Activated B cell treated with CpG ODN at 0.5 μM for 24 hours (primary cell): Measurements from ENCODE around the gene ING5. TPM values are rescaled to one million over a fixed set of nuclear protein-coding genes. Genes with fewer than 3 reads are reported as not detected.

ENCODE experiments used
- ATAC-seq: fragments of 200-7000 bp; cut with Tn5 transposase; one replicate; pipeline ENCODE4 v1.10.0; 2021; ENCODE audit warnings: low read depth, mild to moderate bottlenecking, moderate library complexity
- CTCF ChIA-PET: fragments of 350-600 bp; sonication (Branson Sonifier 250); formaldehyde crosslinking; loops from one replicate; lab custom pipeline; 2021; ENCODE audit warnings: antibody characterized with exemption; lab: Charles Lee
- POLR2A ChIA-PET: fragments of 350-600 bp; sonication (Branson Sonifier 250); formaldehyde crosslinking; loops from one replicate; lab custom pipeline; 2021; ENCODE audit warnings: antibody characterized with exemption; lab: Charles Lee
- DNase-seq: peaks from one replicate; pipeline ENCODE4 v3.0.0; 2022
- H3K27ac Mint-ChIP-seq: one replicate; pipeline ENCODE4 v1.8.0; 2020; ENCODE audit warnings: mixed read lengths
- H3K27me3 Mint-ChIP-seq: one replicate; pipeline ENCODE4 v1.8.0; 2021; ENCODE audit warnings: mixed read lengths
- H3K36me3 Mint-ChIP-seq: one replicate; pipeline ENCODE4 v1.8.0; 2021; ENCODE audit warnings: low read depth, mixed read lengths
- H3K4me1 Mint-ChIP-seq: one replicate; pipeline ENCODE4 v1.8.0; 2021; ENCODE audit warnings: mixed read lengths
- H3K4me3 Mint-ChIP-seq: one replicate; pipeline ENCODE4 v1.8.0; 2020; ENCODE audit warnings: mild to moderate bottlenecking, mixed read lengths
- H3K9me3 Mint-ChIP-seq: one replicate; pipeline ENCODE4 v1.8.0; 2020; ENCODE audit warnings: mixed read lengths
- intact Hi-C: fragments of 100-400 bp; cut with micrococcal nuclease; formaldehyde crosslinking; loops from one replicate; pipeline ENCODE4 v1.15.1; 2024
- total RNA-seq: library from RNA; stranded (reverse); gene quantifications from 2 replicates; pipeline ENCODE4 v1.2.3, GENCODE V29; 2022
- TF ChIP-seq, protein P1 (sequence below): fragments of 200-600 bp; IDR thresholded peaks from one replicate; pipeline ENCODE4 v1.8.0; 2022; ENCODE audit warnings: antibody characterized with exemption, mild to moderate bottlenecking

The ING5 gene
- total RNA-seq, 1 donor from 2014 or later, result 61.1 TPM

DNA sequence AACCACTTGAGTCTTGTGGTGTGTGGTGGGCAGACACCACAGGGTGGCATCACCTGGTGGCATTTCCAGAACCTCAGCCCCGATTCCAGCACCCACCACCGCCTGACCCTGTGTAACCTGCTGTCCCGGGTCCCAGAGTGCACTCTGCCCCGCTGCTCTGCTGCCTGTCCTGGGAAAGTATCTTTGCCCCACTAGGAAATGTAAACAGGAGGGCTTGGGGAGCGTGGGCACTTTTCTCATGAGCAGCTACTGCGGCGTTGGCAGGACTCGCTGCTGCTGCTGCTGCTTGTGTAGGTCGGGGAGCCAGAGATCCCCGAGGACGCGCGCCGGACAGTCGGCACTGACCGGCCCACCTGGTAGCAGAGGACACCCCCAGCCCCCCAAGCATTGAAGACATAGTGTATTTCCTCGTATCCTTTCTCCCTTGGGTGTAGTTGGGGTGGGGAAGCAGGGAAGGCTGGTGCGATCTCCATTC, 28.6 kb upstream of the ING5 start:
- Mint-ChIP-seq H3K9me3 (no peaks in the 10 kb centered on the region), H3K36me3 (peaks cover 70% of the 10 kb centered on the region), H3K4me1 (no peaks in the 10 kb centered on the region), H3K4me3 (no peak overlapping the region), H3K27me3 (no peaks in the 10 kb centered on the region), H3K27ac (no peak overlapping the region)
- intact Hi-C loops, result no loop called here
- TF ChIP-seq, protein P1, sequence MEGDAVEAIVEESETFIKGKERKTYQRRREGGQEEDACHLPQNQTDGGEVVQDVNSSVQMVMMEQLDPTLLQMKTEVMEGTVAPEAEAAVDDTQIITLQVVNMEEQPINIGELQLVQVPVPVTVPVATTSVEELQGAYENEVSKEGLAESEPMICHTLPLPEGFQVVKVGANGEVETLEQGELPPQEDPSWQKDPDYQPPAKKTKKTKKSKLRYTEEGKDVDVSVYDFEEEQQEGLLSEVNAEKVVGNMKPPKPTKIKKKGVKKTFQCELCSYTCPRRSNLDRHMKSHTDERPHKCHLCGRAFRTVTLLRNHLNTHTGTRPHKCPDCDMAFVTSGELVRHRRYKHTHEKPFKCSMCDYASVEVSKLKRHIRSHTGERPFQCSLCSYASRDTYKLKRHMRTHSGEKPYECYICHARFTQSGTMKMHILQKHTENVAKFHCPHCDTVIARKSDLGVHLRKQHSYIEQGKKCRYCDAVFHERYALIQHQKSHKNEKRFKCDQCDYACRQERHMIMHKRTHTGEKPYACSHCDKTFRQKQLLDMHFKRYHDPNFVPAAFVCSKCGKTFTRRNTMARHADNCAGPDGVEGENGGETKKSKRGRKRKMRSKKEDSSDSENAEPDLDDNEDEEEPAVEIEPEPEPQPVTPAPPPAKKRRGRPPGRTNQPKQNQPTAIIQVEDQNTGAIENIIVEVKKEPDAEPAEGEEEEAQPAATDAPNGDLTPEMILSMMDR, result no peak
- ATAC-seq (no peak), DNase-seq (no peak)
- CTCF ChIA-PET, result no interaction called here
- POLR2A ChIA-PET, result no interaction called here

DNA sequence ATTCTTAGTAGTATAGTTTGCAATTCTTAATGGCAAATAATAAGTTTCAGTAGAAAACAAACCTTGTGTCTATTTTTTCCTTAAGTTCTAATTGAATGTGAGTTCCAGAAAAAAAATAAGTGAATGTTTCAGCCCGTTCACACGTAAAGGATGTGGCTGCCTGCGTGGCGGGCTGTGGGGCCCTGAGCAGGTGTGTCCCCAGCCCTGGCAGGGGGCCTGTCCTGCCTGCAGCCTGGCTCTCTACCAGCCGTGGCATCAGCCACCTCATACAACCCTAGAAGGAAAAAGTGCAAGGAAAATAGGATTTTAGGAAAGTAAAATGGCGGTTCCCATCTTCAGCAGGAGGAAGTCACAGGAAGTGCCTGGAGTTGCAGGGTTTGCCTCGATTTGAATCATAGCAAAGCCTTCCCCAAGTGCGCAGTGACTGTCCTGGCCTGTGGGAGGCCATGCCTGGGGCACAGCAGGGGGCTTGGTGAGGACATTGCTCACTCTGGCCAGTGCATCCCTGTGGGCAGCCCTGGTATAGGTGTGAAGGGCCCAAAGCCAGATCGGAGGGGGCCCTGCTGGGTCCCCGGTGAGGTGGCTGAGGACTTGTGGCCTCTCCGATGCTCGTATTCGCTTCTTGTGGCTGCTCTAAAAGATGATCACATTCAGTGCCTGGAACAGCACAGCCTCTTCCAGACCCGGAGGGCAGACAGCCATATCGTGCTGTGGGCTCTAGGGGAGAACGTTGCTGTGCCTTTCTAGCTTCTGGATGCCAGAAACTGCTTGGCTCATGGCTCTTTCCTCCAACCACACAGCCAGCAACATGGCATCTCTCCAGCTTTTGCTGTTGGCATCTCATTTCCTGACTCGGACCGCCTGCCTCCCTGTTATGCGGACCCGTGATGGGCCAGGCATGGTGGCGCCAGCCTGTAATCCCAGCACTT, 27.8 kb upstream of the ING5 start:
- CTCF ChIA-PET, result no interaction called here
- H3K27me3 Mint-ChIP-seq, result no peaks in the 10 kb centered on the region
- no peak for DNase-seq
- POLR2A ChIA-PET, result no interaction called here
- TF ChIP-seq, protein P1, result no peak
- H3K36me3 Mint-ChIP-seq, result peaks cover 66% of the 10 kb centered on the region
- no peak overlapping the region for H3K27ac Mint-ChIP-seq
- no peaks in the 10 kb centered on the region for H3K4me1 Mint-ChIP-seq
- no peak for ATAC-seq
- intact Hi-C loops, result no loop called here
- H3K4me3 Mint-ChIP-seq, result no peak overlapping the region
- no peaks in the 10 kb centered on the region for H3K9me3 Mint-ChIP-seq

DNA sequence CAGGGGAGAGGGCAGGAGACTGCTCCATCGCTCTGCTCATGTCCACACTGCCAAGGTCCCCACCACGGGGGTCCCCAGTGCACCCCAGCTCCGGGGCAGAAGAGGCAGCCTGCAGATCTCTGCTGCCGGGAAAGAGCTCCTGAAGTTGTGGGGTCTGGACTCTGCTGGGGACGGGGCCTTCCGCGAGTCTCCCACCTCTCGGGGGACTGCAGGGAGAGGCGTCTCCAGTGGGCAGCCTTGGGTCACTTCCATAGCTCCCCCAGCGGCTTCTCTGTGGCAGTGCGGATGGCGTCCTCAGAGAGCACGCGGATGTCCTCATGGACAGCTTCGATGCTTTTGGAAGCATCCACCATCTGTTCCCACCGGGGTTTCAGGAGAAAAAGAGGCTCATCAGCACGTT, 26.0 kb upstream of the ING5 start:
- Mint-ChIP-seq H3K36me3 (peaks cover 61% of the 10 kb centered on the region), H3K27me3 (no peaks in the 10 kb centered on the region), H3K4me3 (no peak overlapping the region), H3K4me1 (no peaks in the 10 kb centered on the region), H3K9me3 (no peaks in the 10 kb centered on the region), H3K27ac (no peak overlapping the region)
- intact Hi-C loops, result no loop called here
- ATAC-seq (no peak), DNase-seq (no peak)
- CTCF ChIA-PET, result no interaction called here
- TF ChIP-seq, protein P1, result no peak
- POLR2A ChIA-PET, result interaction anchor here (0.6 kb wide), 1 partner anchor 142 kb away, joined by 3 read pairs; no protein-coding TSS in a partner anchor

DNA sequence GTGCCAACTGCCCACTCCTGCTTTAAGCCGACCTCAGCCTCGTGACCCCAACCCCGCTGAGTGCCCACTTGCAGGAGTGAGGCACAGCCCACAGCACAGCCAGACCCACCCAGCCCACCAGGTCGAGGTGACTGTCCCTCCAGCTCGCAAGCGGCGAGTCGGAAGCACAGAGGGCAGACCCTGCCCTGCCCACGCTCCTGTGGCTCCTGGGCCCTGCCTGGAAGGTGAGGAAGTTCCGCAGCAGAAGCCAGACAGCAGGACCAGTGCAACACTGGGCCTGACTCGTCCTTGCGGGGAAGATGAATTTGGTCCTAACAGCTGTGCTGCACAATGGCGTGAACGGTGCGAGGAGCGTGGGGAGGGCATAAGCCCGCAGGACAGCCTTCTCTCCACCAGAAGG, 25.2 kb upstream of the ING5 start:
- H3K4me1 Mint-ChIP-seq, result no peaks in the 10 kb centered on the region
- intact Hi-C loops, result no loop called here
- no peak overlapping the region for H3K4me3 Mint-ChIP-seq
- DNase-seq (no peak), ATAC-seq (no peak)
- no peaks in the 10 kb centered on the region for H3K27me3 Mint-ChIP-seq
- TF ChIP-seq, protein P1, result no peak
- ChIA-PET CTCF (no interaction called here), POLR2A (no interaction called here)
- peaks cover 61% of the 10 kb centered on the region for H3K36me3 Mint-ChIP-seq
- H3K9me3 Mint-ChIP-seq, result no peaks in the 10 kb centered on the region
- no peak overlapping the region for H3K27ac Mint-ChIP-seq

DNA sequence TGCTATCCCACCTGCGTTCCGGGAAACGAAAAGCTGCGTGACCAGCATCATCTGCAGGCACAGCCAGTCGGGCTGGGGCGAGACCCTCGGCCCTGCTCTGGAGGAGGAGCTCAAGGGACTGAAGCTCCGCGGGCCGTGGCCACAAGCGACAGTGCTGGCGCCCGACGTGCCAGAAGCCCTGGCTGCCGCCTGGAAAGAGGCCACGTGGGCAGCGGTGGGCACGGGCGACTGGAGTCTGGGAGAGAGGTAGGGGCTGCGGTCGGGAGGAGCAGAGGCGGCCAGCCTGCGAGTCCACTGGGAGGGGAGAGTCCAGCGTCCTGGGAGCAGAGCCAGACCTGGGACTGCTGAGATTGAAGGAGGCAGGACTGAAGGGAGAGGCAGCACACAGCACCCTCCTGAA, 24.4 kb upstream of the ING5 start:
- ATAC-seq (no peak), DNase-seq (no peak)
- H3K9me3 Mint-ChIP-seq, result no peaks in the 10 kb centered on the region
- POLR2A ChIA-PET, result no interaction called here
- intact Hi-C loops, result no loop called here
- TF ChIP-seq, protein P1, result no peak
- H3K36me3 Mint-ChIP-seq, result peaks cover 62% of the 10 kb centered on the region
- H3K4me3 Mint-ChIP-seq, result no peak overlapping the region
- no peaks in the 10 kb centered on the region for H3K4me1 Mint-ChIP-seq
- CTCF ChIA-PET, result no interaction called here
- H3K27ac Mint-ChIP-seq, result no peak overlapping the region
- H3K27me3 Mint-ChIP-seq, result no peaks in the 10 kb centered on the region
